ENCODE data around the gene DNAAF5.

Gene DNAAF5

GRCh38 chr7:706721-707120, 19.8 kb upstream of the DNAAF5 start:
- DNase-seq (ENCODE audit: low read depth, low spot score), result no peak

- DNase-seq (ENCODE audit: low read depth, low spot score), result no peak
Measured at GRCh38 chr7:707296-708000, 19.1 kb upstream of the DNAAF5 start.

- DNase-seq (ENCODE audit: low read depth, low spot score), result no peak
Measured at GRCh38 chr7:710161-710560, 16.3 kb upstream of the DNAAF5 start.

- no peak for DNase-seq (ENCODE audit: low read depth, low spot score)
Measured at GRCh38 chr7:711093-711921, 15.2 kb upstream of the DNAAF5 start.

- DNase-seq (ENCODE audit: low read depth, low spot score), result no peak
Measured at GRCh38 chr7:711922-712380, 14.5 kb upstream of the DNAAF5 start.

GRCh38 chr7:712381-713138, 13.9 kb upstream of the DNAAF5 start:
- DNase-seq (ENCODE audit: low read depth, low spot score), result no peak

- no peak for DNase-seq (ENCODE audit: low read depth, low spot score)
Measured at GRCh38 chr7:713139-713457, 13.4 kb upstream of the DNAAF5 start.

GRCh38 chr7:713488-714230, 12.8 kb upstream of the DNAAF5 start:
- DNase-seq (ENCODE audit: low read depth, low spot score), result no peak

- DNase-seq (ENCODE audit: low read depth, low spot score), result no peak
Measured at GRCh38 chr7:714251-714671, 12.2 kb upstream of the DNAAF5 start.

GRCh38 chr7:716222-716621, 10.3 kb upstream of the DNAAF5 start:
- DNase-seq (ENCODE audit: low read depth, low spot score), result no peak

- no peak for DNase-seq (ENCODE audit: low read depth, low spot score)
Measured at GRCh38 chr7:716636-717035, 9.9 kb upstream of the DNAAF5 start.

- DNase-seq (ENCODE audit: low read depth, low spot score), result no peak
Measured at GRCh38 chr7:721619-722248, 4.8 kb upstream of the DNAAF5 start.

- no peak for DNase-seq (ENCODE audit: low read depth, low spot score)
Measured at GRCh38 chr7:723541-723940, 3.0 kb upstream of the DNAAF5 start.

GRCh38 chr7:724298-724697, 2.2 kb upstream of the DNAAF5 start:
- no peak for DNase-seq (ENCODE audit: low read depth, low spot score)

- no peak for DNase-seq (ENCODE audit: low read depth, low spot score)
Measured at GRCh38 chr7:725223-726005, 1.1 kb upstream of the DNAAF5 start.

GRCh38 chr7:726854-727103, 280 bp downstream of the DNAAF5 start:
- no peak for DNase-seq (ENCODE audit: low read depth, low spot score)

- no peak for DNase-seq (ENCODE audit: low read depth, low spot score)
Measured at GRCh38 chr7:727104-727805, 756 bp downstream of the DNAAF5 start, which contains the start of gene PRKAR1B. PRKAR1B (minus strand) TSS chr7:727281; CDS start chr7:711505, 15,776 bp downstream.

- DNase-seq (ENCODE audit: low read depth, low spot score), result no peak
Measured at GRCh38 chr7:727806-728460, 1.4 kb downstream of the DNAAF5 start.

- no peak for DNase-seq (ENCODE audit: low read depth, low spot score)
Measured at GRCh38 chr7:728602-729001, 2.1 kb downstream of the DNAAF5 start.

All from smooth muscle cell of the brain vasculature (primary cell).